ENCODE results near the gene EEIG1.
A peak's percentile ranks its signal among the peaks of the same experiment; 100 is the strongest.

Gene EEIG1

DNA sequence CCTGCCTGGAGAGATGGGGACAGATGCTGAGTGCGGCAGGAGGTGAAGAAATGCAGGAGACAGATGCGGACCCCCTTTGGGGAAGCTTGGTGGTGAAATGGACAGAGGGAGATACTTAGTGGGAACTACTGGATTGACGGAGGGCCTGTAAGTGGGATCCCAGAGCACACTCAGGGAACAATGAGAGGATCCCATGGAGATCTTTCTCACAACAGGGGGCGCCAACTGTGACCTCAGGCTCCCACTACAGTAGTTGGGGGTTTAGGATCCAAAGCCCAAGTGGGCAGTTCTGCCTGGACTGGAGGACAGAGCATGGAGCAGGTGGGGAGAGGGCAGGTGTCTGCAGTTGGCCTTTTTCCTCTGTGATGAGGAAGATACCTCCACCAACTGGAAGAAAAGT lies 46.5 kb downstream of the EEIG1 start:
- H3K36me3 Mint-ChIP-seq (ENCODE audit: low read depth): peaks cover 11% of the 10 kb centered on the region
- no peaks in the 10 kb centered on the region for H3K9me3 Mint-ChIP-seq
- peak overlapping the region; percentile 40 to 55 (median 55) for H3K4me3 Mint-ChIP-seq
- peaks cover 13% of the 10 kb centered on the region for H3K27me3 Mint-ChIP-seq (ENCODE audit: low read depth)
- TF ChIP-seq, protein P1, sequence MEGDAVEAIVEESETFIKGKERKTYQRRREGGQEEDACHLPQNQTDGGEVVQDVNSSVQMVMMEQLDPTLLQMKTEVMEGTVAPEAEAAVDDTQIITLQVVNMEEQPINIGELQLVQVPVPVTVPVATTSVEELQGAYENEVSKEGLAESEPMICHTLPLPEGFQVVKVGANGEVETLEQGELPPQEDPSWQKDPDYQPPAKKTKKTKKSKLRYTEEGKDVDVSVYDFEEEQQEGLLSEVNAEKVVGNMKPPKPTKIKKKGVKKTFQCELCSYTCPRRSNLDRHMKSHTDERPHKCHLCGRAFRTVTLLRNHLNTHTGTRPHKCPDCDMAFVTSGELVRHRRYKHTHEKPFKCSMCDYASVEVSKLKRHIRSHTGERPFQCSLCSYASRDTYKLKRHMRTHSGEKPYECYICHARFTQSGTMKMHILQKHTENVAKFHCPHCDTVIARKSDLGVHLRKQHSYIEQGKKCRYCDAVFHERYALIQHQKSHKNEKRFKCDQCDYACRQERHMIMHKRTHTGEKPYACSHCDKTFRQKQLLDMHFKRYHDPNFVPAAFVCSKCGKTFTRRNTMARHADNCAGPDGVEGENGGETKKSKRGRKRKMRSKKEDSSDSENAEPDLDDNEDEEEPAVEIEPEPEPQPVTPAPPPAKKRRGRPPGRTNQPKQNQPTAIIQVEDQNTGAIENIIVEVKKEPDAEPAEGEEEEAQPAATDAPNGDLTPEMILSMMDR (IDR thresholded peaks at IDR 0.05; ENCODE audit: unreplicated experiment in 3 of 3): no peak
- no peak overlapping the region for H3K27ac Mint-ChIP-seq
- peaks cover 41% of the 10 kb centered on the region for H3K4me1 Mint-ChIP-seq

DNA sequence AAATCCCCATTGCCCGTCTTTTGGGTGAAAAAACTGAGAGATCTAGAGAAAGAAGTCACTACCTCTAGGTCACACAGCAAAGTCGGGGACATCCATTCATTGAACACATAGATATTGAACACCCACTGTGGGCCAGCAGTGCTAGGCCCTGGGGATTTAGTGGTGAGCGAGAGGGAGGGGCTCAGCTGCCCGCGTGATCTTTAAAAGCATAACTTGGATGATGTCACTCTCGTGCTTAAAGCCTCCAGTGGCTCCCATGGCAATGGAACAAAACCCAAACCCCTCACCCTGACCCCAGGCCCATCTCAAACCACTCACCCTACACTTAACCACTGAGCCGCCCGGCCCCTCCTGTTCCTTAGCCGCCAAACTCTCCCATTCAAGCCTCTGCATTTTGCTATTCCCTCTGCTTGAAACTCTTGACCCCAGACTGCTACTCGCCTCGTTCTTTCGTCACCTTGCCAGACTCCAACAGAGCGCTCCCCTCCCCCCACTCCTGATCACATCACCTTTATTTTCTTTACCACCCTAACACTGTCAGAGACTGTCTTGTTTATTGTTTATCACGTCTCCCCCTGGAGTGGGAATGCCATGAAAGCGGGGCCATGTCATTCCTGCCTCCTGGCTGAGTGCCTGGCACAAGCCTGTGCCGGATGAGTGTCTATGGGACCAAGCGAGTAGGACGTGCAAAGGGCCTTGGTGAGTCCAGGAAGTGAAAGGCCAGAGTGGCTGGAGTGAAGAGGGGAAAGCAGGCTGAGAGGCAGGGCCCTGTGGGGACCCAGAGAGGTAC lies 49.5 kb downstream of the EEIG1 start:
- H3K4me3 Mint-ChIP-seq: peak overlapping the region; percentile 69 to 77 (median 77)
- H3K27me3 Mint-ChIP-seq (ENCODE audit: low read depth): peaks cover 37% of the 10 kb centered on the region
- peaks cover 23% of the 10 kb centered on the region for H3K4me1 Mint-ChIP-seq
- no peaks in the 10 kb centered on the region for H3K9me3 Mint-ChIP-seq
- peaks cover 11% of the 10 kb centered on the region for H3K36me3 Mint-ChIP-seq (ENCODE audit: low read depth)
- TF ChIP-seq, protein P1 (IDR thresholded peaks at IDR 0.05; ENCODE audit: unreplicated experiment in 3 of 3): no peak
- peak overlapping the region in 2 of 3 experiments; percentile 19 to 28 for H3K27ac Mint-ChIP-seq
